ENCODE results near the gene GRIK3.

GRIK3 gene

DNA sequence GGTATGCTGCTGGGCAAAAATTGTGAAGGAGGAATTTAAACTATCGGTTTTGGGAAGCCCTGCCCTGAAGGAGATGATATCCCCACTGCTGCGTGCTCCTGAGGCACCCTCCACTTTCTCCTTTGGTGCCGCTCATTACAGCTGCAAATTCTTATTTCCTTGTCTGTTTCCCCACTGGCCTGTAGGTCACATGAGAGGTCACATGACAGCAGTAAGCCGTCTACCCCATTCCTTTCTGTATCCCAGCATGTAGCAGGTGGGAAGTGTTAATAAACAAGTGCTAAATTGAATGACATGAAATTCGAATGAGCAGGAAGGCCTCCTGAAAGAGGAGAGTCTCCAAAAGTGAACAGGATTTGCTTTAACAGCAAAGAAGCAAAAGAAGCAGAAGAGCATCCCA, 58.7 kb downstream of the GRIK3 start:
- DNase-seq: no peak

DNA sequence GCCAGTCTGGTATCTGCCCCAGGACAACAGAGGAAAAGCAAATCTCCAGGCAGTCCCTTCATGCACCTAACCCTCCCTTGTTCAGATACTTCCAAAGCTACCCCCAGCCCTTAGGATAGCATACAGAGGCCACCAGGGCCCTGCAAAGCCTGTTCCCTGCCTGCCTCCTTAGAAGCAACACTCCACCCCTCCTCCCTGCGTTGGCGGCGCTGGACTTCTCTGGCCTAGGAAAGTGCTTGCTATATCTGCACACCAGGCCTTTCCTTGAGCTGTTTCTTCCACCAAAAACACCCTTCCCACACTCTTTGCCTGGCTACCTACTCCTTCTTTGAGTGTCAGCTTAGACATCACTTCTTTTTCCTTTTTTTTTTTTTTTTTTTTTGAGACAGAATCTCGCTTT, 61.3 kb downstream of the GRIK3 start:
- no peak for DNase-seq

- no peak for DNase-seq
These were observed 62.3 kb downstream of the GRIK3 start for GRCh38 chr1:36971852-36972618.

DNA sequence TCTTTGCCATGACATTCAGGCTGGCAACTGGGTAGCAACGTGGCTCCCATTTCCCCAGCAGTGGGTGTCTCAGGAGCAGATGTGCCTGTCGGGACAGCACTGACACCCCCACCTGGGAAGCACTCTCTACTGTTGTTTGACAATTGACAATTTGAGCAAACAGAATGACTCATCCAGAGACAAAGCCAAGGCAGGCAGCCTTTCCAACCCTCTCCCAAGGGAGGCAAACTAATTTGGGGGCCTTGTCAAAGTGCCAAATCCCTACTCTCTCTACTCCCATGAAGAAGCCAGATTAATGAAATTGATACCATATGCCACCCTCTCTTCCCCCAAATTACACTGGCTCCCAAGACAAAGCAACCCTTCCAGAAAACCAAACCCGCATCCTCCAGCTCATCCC, 65.6 kb downstream of the GRIK3 start:
- DNase-seq: no peak

DNA sequence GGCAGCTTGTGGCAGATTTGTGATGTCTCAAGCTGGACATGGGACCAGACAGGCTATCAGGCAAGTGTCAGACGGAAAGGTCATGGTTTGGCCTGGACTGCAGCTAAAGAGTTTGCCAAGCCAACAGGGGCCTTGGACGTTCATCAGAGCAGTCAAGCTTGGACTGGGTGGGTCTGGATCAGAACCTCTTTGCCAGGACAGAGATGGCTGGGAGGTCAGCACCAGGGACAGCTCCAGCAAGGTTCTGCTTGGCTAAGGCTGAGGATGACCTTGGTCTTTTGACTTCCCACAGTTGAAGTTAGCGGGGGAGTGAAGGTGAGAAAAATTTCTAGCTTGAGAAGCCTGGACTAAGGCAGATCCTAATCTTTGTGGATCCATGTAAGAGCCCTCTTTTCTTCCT, 68.1 kb downstream of the GRIK3 start:
- DNase-seq: no peak

DNA sequence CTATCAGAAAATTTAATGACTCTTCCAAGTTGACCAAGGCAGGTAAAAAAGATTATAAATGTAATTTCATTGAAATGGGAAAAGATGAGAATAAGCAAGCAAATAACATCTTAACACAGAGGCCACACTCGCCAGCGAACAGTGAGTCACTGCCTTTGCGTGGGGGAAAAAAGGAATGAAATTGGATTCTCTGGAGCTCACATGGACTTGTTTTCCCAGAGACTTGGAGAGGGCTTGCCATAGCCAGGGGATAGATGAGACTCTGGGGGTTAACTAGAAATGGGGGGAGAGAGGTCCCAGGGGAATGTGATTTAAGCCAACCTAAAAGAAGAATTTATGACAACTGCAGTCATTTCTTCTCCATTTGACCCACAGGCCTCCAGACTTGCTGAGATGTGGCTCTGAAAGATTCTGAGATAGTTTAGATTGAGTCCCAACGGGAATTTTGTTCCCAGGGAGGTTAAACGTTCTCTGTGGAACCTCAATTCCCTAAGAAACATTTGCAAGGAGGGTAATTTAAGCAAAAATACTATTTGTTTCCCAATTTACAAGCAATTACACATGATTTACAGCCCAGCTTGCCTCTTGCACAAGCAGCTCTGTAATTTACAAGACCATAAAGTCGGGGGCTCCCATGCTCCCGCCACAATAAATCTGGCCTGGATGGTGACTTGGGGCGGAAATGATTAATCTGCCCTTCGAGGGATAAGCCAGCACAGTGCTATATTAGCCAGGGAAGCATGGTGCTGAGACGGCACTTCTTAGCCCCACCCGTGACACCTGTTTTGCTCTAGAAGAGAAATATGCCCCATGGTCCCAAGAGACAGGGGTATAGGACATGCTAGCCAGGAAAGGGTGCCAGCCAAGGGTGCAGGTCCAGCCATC, 68.8 kb downstream of the GRIK3 start:
- DNase-seq: no peak

DNA sequence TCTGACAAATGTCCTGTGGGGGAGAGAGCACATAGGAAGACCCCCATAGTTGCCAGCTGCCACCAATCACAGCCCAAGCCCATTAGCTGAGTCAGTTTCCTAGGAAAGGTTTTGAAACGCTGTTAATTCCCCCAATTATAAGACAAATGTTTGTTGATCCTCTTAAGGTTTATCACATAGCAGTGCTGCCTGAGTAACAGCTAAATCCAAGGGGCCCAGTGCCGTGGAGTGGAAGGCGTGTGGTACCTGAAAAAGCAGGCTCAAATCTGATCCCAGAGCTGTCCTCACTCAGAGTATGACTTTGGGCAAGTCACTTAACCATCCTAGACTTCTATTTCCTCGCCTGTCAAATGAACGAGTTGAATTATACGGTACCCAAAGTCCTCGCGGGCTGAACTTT, 69.5 kb downstream of the GRIK3 start:
- no peak for DNase-seq

GRCh38 chr1:36963006-36963405, 71.3 kb downstream of the GRIK3 start:
- DNase-seq: no peak

- DNase-seq: no peak
These were observed 73.2 kb downstream of the GRIK3 start for GRCh38 chr1:36961062-36961615.

- no peak for DNase-seq
These were observed 77.7 kb downstream of the GRIK3 start for GRCh38 chr1:36956570-36956969.

GRCh38 chr1:36955016-36955415, 79.3 kb downstream of the GRIK3 start:
- DNase-seq: no peak

DNA sequence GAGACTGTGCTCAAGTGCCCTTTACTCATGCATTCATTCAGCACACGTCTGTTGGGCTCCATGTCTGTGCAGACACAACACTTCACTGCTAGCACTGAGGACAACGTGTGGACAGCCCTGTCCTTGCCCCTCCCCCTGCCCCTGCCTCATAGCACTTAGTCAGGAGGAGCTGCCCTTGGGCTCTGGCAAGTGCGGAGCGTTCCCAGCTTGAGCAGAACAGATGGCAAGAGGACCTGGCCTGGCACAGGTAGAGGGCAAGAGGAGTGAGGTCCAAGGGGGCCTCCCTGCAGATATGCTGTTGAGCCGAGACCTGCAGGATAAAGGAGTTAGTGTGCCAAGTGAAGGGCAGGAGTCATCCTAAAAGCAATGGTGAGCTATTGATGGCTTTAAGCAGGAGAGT, 81.3 kb downstream of the GRIK3 start:
- DNase-seq: no peak

DNA sequence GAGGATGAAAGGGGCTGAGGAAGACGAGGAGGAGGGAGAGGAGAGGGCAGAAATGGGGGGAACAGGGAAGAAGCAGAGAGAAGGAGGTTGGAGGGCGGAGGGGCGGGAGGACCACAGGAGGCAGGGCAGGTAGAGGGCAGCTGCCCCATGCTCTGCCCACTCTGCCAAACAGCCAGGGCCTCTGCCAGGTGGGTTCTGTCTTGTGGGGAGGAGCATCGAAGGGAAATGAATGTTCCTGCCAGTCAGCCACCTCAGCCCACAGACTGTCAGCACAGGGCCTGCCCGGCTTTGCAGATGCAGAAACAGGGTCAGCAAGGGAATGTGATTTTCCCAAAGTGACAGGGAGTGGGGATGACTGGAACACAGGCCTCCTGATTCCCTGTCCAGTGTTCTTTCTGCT, 82.6 kb downstream of the GRIK3 start:
- DNase-seq: no peak

DNA sequence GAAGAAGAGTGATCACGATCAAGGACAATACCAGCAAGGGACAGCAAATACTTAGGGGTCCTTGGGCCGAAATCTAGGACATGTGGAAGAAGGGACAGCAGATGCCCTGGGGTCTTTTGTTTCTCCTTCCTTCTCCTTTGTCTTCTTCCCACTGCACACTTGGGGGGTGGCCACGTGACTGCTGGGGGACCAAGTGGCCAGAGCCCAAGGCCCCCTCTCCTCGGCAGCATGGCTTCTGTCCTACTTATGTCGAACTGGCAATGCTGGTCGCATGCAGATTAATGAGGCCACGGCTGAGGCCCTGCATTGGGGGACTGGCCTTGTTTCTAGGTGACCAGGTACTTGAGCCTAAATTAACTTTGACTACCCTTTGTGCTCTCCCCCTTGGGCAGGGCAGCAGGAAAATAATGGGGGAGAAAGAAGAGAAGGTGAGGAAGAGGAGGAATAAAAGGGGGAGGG, 83.0 kb downstream of the GRIK3 start:
- DNase-seq: no peak

DNA sequence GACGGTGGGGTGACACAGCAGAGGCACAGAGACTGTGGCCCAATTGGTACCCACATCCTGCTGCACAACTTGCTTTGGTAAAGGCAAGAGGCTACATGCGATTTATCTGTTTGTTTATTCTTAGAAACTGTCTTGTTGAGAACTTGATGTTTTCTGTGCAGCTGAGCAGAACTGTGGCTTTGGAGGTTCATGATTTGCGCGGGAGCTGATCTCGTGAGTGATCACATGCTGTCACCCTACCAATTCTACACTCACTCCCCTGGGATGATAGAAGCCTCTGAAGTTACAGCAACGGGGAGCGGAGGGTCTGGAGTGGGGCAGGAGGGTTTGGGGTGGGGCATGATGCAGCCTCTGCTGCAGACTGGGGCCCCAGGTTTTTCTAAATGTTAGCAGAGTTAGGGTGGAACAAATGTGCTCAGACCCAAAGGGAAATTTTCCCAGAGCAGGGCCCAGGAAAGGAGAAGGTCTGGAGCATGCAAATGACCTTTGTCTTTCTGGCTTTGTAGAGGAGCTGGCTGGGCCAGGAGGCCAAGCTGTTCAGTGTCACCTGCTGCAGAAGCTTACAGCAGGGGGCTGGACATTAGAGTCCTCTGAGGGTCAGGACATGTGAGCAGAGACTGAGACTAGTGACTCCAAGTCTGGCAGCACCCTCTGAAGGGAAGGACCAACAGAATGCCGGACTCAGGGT, 83.6 kb downstream of the GRIK3 start:
- DNase-seq: no peak

DNA sequence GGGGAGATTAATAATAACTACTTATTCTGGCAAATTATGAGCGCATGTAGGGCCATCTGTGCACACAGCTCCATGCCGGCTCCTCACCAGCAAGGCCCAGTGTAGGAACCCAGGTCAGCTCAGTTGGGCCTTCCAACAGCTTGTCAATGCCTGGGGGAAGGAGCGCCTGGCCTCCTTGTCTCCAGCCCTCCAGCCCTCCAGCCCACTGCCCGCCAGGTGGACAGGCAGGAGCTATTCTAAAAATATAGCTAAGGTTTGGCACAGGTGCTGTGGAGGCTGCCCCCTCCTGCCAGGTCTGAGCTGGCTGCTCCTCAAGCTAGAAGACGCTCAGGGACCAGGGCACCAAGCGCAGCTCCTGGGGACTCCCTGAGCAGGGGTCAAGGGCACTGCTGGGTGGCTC, 85.7 kb downstream of the GRIK3 start:
- DNase-seq: no peak

DNA sequence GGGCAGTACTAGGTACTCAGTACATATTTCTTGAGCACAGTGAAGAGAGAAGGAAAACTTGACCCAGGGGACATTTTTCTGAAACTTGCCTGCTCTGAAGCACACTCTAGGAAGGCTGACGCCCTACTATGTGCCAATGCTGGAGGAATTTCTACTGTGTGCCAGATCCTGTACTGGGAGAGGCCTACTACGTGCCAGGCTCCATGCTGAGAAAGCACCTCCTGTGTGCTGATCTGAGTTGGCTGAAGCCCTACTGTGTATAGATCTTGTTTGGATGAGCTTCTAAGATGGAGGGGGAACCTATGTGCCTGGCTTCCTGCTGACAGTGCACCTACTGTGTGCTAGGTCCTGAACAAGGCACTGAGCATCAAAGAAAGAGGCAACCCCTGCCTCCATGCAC, 86.2 kb downstream of the GRIK3 start:
- DNase-seq: no peak

DNA sequence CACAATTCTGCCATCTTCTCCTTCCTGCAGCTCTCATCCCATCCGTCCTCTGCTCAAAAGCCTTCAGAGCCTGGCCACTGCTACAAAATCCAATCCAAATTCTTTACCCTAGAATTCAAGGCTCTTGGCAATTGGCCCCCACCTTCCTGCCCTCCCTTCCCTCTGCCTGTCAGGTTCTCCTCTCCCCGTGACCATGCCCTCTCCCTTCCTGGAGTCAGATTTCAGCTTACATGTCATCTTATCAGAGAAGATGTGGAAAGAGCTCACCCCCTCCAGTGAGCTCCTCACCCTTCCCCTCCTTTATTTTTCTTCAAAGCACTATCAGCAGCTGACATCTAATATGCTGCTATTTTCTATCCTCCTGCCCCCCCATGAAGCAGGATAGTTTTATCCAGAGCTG, 86.9 kb downstream of the GRIK3 start:
- DNase-seq: no peak

DNA sequence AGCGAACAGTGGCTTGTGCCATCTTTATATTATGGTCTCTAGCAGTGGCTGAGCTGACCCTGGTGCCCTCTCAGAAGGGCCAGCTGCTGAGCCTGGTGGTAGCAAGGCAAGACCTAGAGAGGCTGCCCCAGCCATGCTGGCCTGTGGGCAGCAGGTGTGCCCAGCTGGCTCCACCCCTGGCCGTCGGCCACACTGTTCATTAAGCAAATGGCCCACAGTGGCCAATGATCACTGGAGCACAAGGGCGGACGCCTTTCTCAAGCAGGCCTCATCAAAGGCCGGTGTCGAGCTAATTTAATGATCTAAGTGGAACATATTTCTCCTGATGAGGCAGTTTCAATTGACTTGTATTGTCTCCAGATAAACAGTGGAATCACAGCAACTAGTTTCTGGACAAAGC, 89.4 kb downstream of the GRIK3 start:
- no peak for DNase-seq

DNA sequence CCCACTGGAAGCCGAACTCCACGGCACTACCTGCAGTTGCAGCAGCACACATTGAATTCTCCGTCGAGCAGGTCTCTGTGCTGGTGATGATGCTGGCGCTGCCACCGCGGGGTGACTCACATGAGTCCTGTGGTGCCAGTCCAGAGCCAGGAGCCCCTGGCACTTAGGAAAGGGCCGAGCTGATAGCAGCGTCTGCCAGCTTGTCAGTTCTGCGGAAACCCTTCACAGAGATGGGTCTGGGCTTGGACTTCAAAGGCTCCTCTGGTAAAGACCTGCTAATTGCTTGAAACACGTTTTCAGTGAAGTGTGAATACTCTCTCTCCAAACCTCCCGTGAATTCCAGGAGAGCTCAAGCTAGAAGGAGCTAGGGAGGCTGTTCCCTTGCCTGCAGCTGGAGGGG, 92.2 kb downstream of the GRIK3 start:
- DNase-seq: no peak

- no peak for DNase-seq
These were observed 92.9 kb downstream of the GRIK3 start for GRCh38 chr1:36941316-36941978.

DNA sequence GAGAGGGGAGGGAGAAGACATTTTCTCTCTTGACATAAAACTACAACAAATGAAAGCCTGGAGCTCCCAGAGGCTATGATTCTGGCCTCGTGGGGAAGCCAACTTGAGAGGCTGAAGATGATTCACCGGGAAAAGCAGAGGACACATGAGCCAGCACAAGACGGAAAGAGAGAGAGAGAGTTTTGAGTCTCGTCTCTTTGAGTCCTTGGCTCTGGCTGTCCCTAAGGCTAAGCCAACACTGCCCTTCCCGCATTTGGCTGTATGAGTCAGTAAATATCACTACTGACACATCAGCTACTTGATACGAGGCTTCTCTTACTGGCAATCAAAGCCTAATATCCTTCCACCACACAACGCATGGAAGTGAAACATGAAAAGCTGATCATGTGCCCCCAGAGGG, 95.5 kb downstream of the GRIK3 start:
- no peak for DNase-seq

- no peak for DNase-seq
These were observed 96.9 kb downstream of the GRIK3 start for GRCh38 chr1:36937371-36937770.
